GM12878 (cell line): Measurements from ENCODE around the gene PLVAP.

Source experiments
- EZH2 ChIP-seq: IDR thresholded peaks from 2 replicates; pipeline ENCODE4 v1.6.1; 2012; ENCODE audit warnings: low read depth, mild to moderate bottlenecking, control low read depth, inconsistent platforms, low read length, borderline replicate concordance; ENCODE audit not compliant: control insufficient read depth
- FOXM1 ChIP-seq: IDR thresholded peaks from 2 replicates; pipeline ENCODE4 v1.6.1; 2012; ENCODE audit warnings: low read depth, mild to moderate bottlenecking, inconsistent platforms, low read length, moderate library complexity
- HDGF ChIP-seq: fragments of 450-650 bp; IDR thresholded peaks from 2 replicates; pipeline ENCODE4 v1.6.1; 2016; ENCODE audit warnings: antibody characterized with exemption
- POLR2AphosphoS5 ChIP-seq: IDR thresholded peaks from 2 replicates; pipeline ENCODE4 v1.6.1; 2011; ENCODE audit warnings: mild to moderate bottlenecking, low read length, inconsistent platforms
- STAT3 ChIP-seq: IDR thresholded peaks from 2 replicates; pipeline ENCODE4 v1.6.1; 2011; ENCODE audit warnings: low read depth, low read length, improper control_type of control experiment
- TAF1 ChIP-seq: IDR thresholded peaks from 2 replicates; pipeline ENCODE4 v1.6.1; 2011; ENCODE audit warnings: mild to moderate bottlenecking, low read depth, low read length, borderline replicate concordance
- TF ChIP-seq, protein P1 (sequence below): IDR thresholded peaks from 2 replicates; pipeline ENCODE4 v1.6.1; 2012; ENCODE audit warnings: low read depth, low read length, improper control_type of control experiment
- TF ChIP-seq, protein P2 (sequence below), 3 experiments: IDR thresholded peaks in 2 of 3; conservative IDR thresholded peaks in 1 of 3; 2 replicates each; pipeline ENCODE4 v1.5.1; 2011; ENCODE audit warnings: low read depth in 3 of 3, low read length in 3 of 3, mild to moderate bottlenecking in 3 of 3, control low read depth in 2 of 3, moderate library complexity in 2 of 3, inconsistent platforms in 1 of 3, mixed read lengths in 1 of 3; ENCODE audit not compliant: control insufficient read depth in 2 of 3, insufficient read depth in 1 of 3; ENCODE audit errors: extremely low read depth in 1 of 3

DNA sequence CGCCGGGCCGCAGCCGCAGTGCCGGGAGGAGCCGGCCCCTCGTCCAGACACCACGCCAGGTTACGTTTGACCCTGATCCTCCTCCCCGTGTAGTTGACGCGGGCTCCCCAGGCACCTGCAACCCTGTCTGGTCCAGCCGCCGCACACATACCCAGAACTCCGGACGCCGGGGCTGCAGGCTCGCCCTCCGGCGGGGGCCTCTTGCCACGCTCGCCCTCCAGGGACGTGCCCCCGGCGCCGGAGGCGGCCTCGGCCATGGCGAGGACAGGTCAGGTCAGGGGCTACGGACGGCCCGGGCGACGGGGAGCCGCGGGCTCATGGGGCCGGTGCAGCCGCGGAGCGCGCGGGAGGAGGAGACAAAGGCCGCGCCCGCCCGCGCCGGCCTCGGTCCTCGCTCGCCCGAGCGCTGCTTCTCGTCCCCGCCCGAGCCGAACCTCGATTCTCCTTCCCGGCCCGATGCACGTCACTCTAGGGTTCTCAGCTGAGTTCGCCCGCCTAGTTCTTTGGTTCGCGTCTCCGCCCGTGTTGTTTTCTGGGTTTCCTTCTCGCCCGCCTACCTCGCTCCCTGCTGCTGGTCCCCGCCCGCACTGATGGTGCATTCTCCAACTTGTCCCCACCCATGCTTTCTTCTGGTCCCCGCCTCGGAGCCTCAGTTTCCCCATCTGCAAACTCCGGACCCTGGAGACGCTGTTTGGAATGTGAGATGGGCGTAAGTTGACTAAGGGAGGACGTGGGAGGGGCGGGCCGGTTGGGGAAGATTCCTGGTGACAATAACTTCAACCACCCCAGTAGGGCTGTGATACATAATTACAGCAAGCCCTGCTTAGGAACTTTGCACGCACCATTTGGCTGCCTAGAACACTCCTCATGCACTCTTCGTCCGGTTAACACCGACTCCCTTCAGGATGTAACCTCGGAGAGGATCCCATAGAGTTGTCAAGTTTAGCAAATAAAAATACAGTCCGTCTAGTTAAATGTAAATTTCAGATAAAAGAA is 42.4 kb downstream of the PLVAP start, which contains the start of gene ANO8:
- TF ChIP-seq STAT3 (no peak), TAF1 (peak; percentile 23; the same call in 1 of the 2 replicates), POLR2AphosphoS5 (no peak), EZH2 (no peak), FOXM1 (no peak), HDGF (peak; percentile 85; the same call in 1 of the 2 replicates)
- TF ChIP-seq, protein P1, sequence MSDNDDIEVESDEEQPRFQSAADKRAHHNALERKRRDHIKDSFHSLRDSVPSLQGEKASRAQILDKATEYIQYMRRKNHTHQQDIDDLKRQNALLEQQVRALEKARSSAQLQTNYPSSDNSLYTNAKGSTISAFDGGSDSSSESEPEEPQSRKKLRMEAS, result peak; percentile 34; the same call in 1 of the 2 replicates
- TF ChIP-seq, protein P2, sequence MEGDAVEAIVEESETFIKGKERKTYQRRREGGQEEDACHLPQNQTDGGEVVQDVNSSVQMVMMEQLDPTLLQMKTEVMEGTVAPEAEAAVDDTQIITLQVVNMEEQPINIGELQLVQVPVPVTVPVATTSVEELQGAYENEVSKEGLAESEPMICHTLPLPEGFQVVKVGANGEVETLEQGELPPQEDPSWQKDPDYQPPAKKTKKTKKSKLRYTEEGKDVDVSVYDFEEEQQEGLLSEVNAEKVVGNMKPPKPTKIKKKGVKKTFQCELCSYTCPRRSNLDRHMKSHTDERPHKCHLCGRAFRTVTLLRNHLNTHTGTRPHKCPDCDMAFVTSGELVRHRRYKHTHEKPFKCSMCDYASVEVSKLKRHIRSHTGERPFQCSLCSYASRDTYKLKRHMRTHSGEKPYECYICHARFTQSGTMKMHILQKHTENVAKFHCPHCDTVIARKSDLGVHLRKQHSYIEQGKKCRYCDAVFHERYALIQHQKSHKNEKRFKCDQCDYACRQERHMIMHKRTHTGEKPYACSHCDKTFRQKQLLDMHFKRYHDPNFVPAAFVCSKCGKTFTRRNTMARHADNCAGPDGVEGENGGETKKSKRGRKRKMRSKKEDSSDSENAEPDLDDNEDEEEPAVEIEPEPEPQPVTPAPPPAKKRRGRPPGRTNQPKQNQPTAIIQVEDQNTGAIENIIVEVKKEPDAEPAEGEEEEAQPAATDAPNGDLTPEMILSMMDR (IDR thresholded peaks at IDR 0.05 in 2 of 3, conservative IDR thresholded peaks at IDR 0.05 in 1 of 3; ENCODE audit: control insufficient read depth in 2 of 3, extremely low read depth in 1 of 3, insufficient read depth in 1 of 3, low read depth in 3 of 3, low read length in 3 of 3), result no peak
